Duodenal mucosa (tissue), 2 donors: ENCODE measurements around the gene DUSP22.
"Not testable (repeated sequence)": the region's sequence is repeated elsewhere in the genome, so short reads cannot be mapped to it uniquely, and the experiment has no call there.

ENCODE experiments used
- H3K27ac ChIP-seq: one replicate; pipeline ENCODE4 v1.7.0; 2013; ENCODE audit warnings: low read depth, low read length
- H3K27me3 ChIP-seq, 2 donors: one replicate each; pipeline ENCODE4 v1.7.0; 2013; ENCODE audit warnings: low read length in 2 of 2, control low read depth in 1 of 2; ENCODE audit not compliant: insufficient read depth in 2 of 2, control insufficient read depth in 1 of 2
- H3K36me3 ChIP-seq, 2 donors: one replicate each; pipeline ENCODE4 v1.7.0; 2013; ENCODE audit warnings: low read length in 2 of 2, control low read depth in 1 of 2; ENCODE audit not compliant: insufficient read depth in 2 of 2, control insufficient read depth in 1 of 2
- H3K4me1 ChIP-seq, 2 donors: one replicate each; pipeline ENCODE4 v1.7.0; 2013; ENCODE audit warnings: low read length in 2 of 2, control low read depth in 1 of 2; ENCODE audit not compliant: insufficient read depth in 2 of 2, control insufficient read depth in 1 of 2
- H3K4me3 ChIP-seq, 2 donors: one replicate each; pipeline ENCODE4 v1.7.0; 2013; ENCODE audit warnings: low read length in 2 of 2, low read depth in 1 of 2
- H3K9ac ChIP-seq, 2 donors: one replicate each; pipeline ENCODE4 v1.7.0; 2013; ENCODE audit warnings: low read length in 2 of 2, low read depth in 1 of 2
- H3K9me3 ChIP-seq, 2 donors: one replicate each; pipeline ENCODE4 v1.7.0; 2013; ENCODE audit warnings: low read length in 2 of 2, control low read depth in 1 of 2; ENCODE audit not compliant: control insufficient read depth in 1 of 2

The DUSP22 gene

GRCh38 chr6:364609-365540 lies 72.6 kb downstream of the DUSP22 start:
- Histone ChIP-seq H3K27ac (no peak overlapping the region), H3K9me3 (peaks cover 0 to 10% of the 10 kb centered on the region in 2 donors), H3K4me3 (no peak overlapping the region), H3K9ac (no peak overlapping the region), H3K36me3 (no peaks in the 10 kb centered on the region), H3K4me1 (no peaks in the 10 kb centered on the region), H3K27me3 (peaks cover 0 to 5% of the 10 kb centered on the region in 2 donors)

- Histone ChIP-seq H3K9ac (no peak overlapping the region), H3K27ac (no peak overlapping the region), H3K27me3 (peaks cover 0 to 9% of the 10 kb centered on the region in 2 donors), H3K4me1 (no peaks in the 10 kb centered on the region), H3K36me3 (no peaks in the 10 kb centered on the region), H3K4me3 (no peak overlapping the region), H3K9me3 (peaks cover 0 to 11% of the 10 kb centered on the region in 2 donors)
Observed at GRCh38 chr6:365835-366234, 73.5 kb downstream of the DUSP22 start.

- peaks cover 0 to 10% of the 10 kb centered on the region in 2 donors for H3K27me3 ChIP-seq
- H3K9ac ChIP-seq: no peak overlapping the region
- H3K9me3 ChIP-seq: peaks cover 0 to 10% of the 10 kb centered on the region in 2 donors
- H3K27ac ChIP-seq: no peak overlapping the region
- H3K4me3 ChIP-seq: no peak overlapping the region
- H3K36me3 ChIP-seq: no peaks in the 10 kb centered on the region
- H3K4me1 ChIP-seq: no peaks in the 10 kb centered on the region
Observed at GRCh38 chr6:366389-367297, 74.4 kb downstream of the DUSP22 start.

GRCh38 chr6:367298-367794 lies 75.1 kb downstream of the DUSP22 start:
- H3K9ac ChIP-seq: no peak overlapping the region
- H3K27me3 ChIP-seq: peaks cover 0 to 10% of the 10 kb centered on the region in 2 donors
- H3K4me3 ChIP-seq: no peak overlapping the region
- no peaks in the 10 kb centered on the region for H3K36me3 ChIP-seq
- H3K9me3 ChIP-seq: peaks cover 0 to 10% of the 10 kb centered on the region in 2 donors
- H3K27ac ChIP-seq: no peak overlapping the region
- no peaks in the 10 kb centered on the region for H3K4me1 ChIP-seq

GRCh38 chr6:367891-368630 lies 75.8 kb downstream of the DUSP22 start:
- peaks cover 0 to 17% of the 10 kb centered on the region in 2 donors for H3K9me3 ChIP-seq
- H3K36me3 ChIP-seq: no peaks in the 10 kb centered on the region
- H3K4me1 ChIP-seq: no peaks in the 10 kb centered on the region
- H3K9ac ChIP-seq: no peak overlapping the region
- no peak overlapping the region for H3K27ac ChIP-seq
- peaks cover 4 to 13% of the 10 kb centered on the region in 2 donors for H3K27me3 ChIP-seq
- H3K4me3 ChIP-seq: no peak overlapping the region

- H3K27me3 ChIP-seq: peaks cover 9 to 16% of the 10 kb centered on the region in 2 donors
Observed at GRCh38 chr6:369559-370431, 77.5 kb downstream of the DUSP22 start.

GRCh38 chr6:370555-370954 lies 78.3 kb downstream of the DUSP22 start:
- H3K9me3 ChIP-seq: peaks cover 0 to 11% of the 10 kb centered on the region in 2 donors
- no peak overlapping the region for H3K9ac ChIP-seq

More at GRCh38 chr6:369559-370431, 77.5 kb downstream of the DUSP22 start:
- H3K27ac ChIP-seq: no peak overlapping the region
- no peak overlapping the region for H3K4me3 ChIP-seq
- no peaks in the 10 kb centered on the region for H3K36me3 ChIP-seq
- no peaks in the 10 kb centered on the region for H3K4me1 ChIP-seq
- no peak overlapping the region for H3K9ac ChIP-seq
- peaks cover 0 to 13% of the 10 kb centered on the region in 2 donors for H3K9me3 ChIP-seq

GRCh38 chr6:371851-372250 lies 79.6 kb downstream of the DUSP22 start:
- Histone ChIP-seq H3K27me3 (peaks cover 14 to 21% of the 10 kb centered on the region in 2 donors), H3K9me3 (peaks cover 0 to 11% of the 10 kb centered on the region in 2 donors)
- H3K4me1 ChIP-seq, H3K4me3 ChIP-seq, H3K36me3 ChIP-seq, H3K9ac ChIP-seq, H3K27ac ChIP-seq: not testable (repeated sequence)

More at GRCh38 chr6:370555-370954, 78.3 kb downstream of the DUSP22 start:
- Histone ChIP-seq H3K36me3 (no peaks in the 10 kb centered on the region), H3K27me3 (peaks cover 14 to 21% of the 10 kb centered on the region in 2 donors), H3K4me1 (no peaks in the 10 kb centered on the region), H3K27ac (no peak overlapping the region), H3K4me3 (no peak overlapping the region)
